Fibroblast of lung (primary cell): Measurements from ENCODE around the gene LPIN1.

Experiments used
- CTCF ChIP-seq, 2 donors: IDR thresholded peaks in 1 of 2; conservative IDR thresholded peaks in 1 of 2; 1 replicate in 1 of 2; 2 replicates in 1 of 2; pipeline ENCODE4 v1.5.1; 2011 to 2012; ENCODE audit warnings: low read length in 2 of 2, control low read depth in 1 of 2, inconsistent platforms in 1 of 2, low read depth in 1 of 2, mild to moderate bottlenecking in 1 of 2
- EZH2 ChIP-seq: IDR thresholded peaks from 2 replicates; pipeline ENCODE4 v1.5.1; 2012; ENCODE audit warnings: low read length, control low read depth, mild to moderate bottlenecking; ENCODE audit errors: missing control alignments

DNA sequence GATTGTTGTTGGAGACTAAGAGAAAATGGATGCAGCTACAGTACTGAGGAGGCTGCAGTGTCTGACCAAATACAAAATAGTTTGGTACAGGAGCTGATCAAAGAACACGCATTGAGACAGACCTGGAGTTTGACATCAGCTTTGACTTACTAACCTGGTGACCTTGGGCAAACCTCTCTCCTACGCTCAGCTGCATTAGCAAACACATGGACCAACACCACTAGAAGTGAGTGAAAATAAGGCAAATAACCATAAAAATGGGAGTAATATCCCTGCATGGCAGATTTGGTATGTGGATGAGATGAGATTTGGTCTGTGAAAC lies 126.5 kb downstream of the LPIN1 start:
- no peak for TF ChIP-seq CTCF (conservative IDR thresholded peaks at IDR 0.05 in 1 of 2, IDR thresholded peaks at IDR 0.05 in 1 of 2; ENCODE audit: low read depth in 1 of 2, low read length in 2 of 2)
- no peak for TF ChIP-seq EZH2
